ENCODE measurements around the gene RSPO4.

The RSPO4 gene

DNA sequence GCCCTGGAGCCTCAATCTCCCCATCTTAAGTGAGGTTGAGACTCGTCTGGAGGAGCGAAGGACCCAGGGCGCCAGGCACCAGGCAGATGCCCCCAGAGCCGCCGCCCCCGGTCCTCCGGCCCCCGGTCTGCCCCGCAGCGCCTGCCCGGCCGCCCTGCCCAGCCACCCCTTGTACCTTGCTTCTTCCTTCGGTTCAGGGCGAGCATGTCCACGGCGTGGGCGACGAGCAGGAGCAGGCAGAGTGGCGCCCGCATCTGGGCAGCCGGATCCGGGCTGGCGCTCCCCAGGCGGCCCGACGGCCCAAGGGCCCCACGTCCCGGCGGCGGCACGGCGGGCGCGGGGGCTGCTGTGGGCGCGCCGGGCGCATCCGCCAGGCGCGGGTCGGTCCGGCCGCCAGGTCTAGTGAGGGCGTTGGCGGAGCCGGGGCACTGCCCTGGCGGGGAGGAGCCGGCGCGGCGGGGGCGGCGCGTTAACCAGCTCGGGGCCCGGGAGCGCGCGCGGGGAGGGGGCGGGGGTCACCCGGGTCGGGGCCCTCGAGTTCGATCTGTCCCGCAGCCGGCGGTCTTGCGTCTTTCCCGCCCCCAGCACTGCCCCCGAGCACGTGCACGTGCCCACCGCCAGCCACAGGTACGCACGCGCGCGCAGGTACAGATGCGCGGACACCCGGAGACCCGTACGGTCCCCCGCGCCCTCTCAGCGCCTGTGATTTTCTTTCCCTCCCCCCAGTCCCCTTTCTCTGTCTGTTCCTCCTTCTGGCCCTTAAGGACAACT is at the start of gene RSPO4:
TSS of gene RSPO4 (minus strand) at position 401 of the 771 bp plus-strand sequence. CDS start at position 254, 147 bp downstream.
- TF ChIP-seq EZH2 (optimal IDR thresholded peaks at IDR 0.05; ENCODE audit: low read depth, low read length): no peak
- TF ChIP-seq EZH2phosphoT487 (IDR thresholded peaks at IDR 0.05; ENCODE audit: low read length): no peak
- TF ChIP-seq CTCF (IDR thresholded peaks at IDR 0.05; ENCODE audit: low read length): no peak
- Histone ChIP-seq H3K4me3 (ENCODE audit: low read length) (no peak within 1 kb of the TSS), H3K36me3 (replicated peaks; ENCODE audit: insufficient read depth, low read length) (no peaks in the 10 kb centered on the region), H2AFZ (ENCODE audit: low read length) (no peak within 1 kb of the TSS), H3K27me3 (replicated peaks; ENCODE audit: insufficient read depth, low read length) (no peaks in the 10 kb centered on the region), H3K4me2 (ENCODE audit: low read depth, low read length) (no peak within 1 kb of the TSS), H3K27ac (ENCODE audit: low read length) (no peak within 1 kb of the TSS), H3K9me2 (replicated peaks; ENCODE audit: insufficient read depth, low read length) (no peaks in the 10 kb centered on the region), H3K4me1 (ENCODE audit: low read length) (no peaks in the 10 kb centered on the region), H3K9ac (ENCODE audit: low read length) (no peak within 1 kb of the TSS), H4K20me1 (ENCODE audit: insufficient read depth, low read length) (no peaks in the 10 kb centered on the region), H3K9me3 (replicated peaks; ENCODE audit: insufficient read depth, low read length) (no peaks in the 10 kb centered on the region), H3F3A (ENCODE audit: insufficient read depth, low read length) (no peaks in the 10 kb centered on the region), H3K79me2 (ENCODE audit: low read length) (no peaks in the 10 kb centered on the region)
- no peak for DNase-seq

- no peak for DNase-seq
- H2AFZ ChIP-seq (ENCODE audit: low read length): no peak overlapping the region
Measured at GRCh38 chr20:1050440-1050839, 48.3 kb upstream of the RSPO4 start.

DNA sequence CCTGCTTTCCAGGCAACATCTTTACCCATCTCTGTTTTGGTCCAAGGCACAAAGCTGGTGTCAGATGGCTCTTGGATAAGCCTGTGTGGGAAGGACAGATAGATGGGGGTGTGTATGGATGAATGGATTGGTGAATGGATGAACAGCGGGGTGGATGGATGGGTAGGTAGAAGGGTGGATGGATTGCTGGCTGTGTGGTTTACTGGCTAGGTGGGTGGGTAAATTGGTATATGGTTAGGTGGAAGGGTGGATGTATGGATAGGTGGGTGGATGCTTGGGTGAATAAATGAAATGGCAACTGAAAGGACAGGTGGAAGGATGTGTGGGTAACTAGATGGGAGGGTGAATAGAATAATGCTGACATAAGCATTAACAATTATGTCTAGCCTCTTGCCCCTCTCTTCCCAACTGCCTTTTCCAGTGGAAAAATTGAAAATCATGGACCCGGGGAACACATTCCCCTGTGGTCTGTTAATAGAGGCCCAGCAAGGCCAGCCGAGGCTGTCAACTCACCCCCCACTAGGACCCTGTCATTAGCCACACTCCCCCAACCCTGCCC is 43.8 kb upstream of the RSPO4 start:
- DNase-seq: no peak

More at GRCh38 chr20:1050440-1050839, 48.3 kb upstream of the RSPO4 start:
- no peak overlapping the region for H3K4me2 ChIP-seq (ENCODE audit: low read depth, low read length)
- H3K4me3 ChIP-seq (ENCODE audit: low read length): no peak overlapping the region
- no peaks in the 10 kb centered on the region for H4K20me1 ChIP-seq (ENCODE audit: insufficient read depth, low read length)
- no peaks in the 10 kb centered on the region for H3F3A ChIP-seq (ENCODE audit: insufficient read depth, low read length)
- no peaks in the 10 kb centered on the region for H3K4me1 ChIP-seq (ENCODE audit: low read length)
- no peaks in the 10 kb centered on the region for H3K9me2 ChIP-seq (replicated peaks; ENCODE audit: insufficient read depth, low read length)
- no peaks in the 10 kb centered on the region for H3K27me3 ChIP-seq (replicated peaks; ENCODE audit: insufficient read depth, low read length)
- TF ChIP-seq EZH2phosphoT487 (IDR thresholded peaks at IDR 0.05; ENCODE audit: low read length) (no peak), CTCF (IDR thresholded peaks at IDR 0.05; ENCODE audit: low read length) (no peak), EZH2 (optimal IDR thresholded peaks at IDR 0.05; ENCODE audit: low read depth, low read length) (no peak)
- no peaks in the 10 kb centered on the region for H3K9me3 ChIP-seq (replicated peaks; ENCODE audit: insufficient read depth, low read length)
- H3K27ac ChIP-seq (ENCODE audit: low read length): no peak overlapping the region
- H3K36me3 ChIP-seq (replicated peaks; ENCODE audit: insufficient read depth, low read length): no peaks in the 10 kb centered on the region
- no peak overlapping the region for H3K9ac ChIP-seq (ENCODE audit: low read length)
- H3K79me2 ChIP-seq (ENCODE audit: low read length): no peaks in the 10 kb centered on the region

More for the DNA sequence above, 43.8 kb upstream of the RSPO4 start:
- Histone ChIP-seq H3K27me3 (replicated peaks; ENCODE audit: insufficient read depth, low read length) (no peaks in the 10 kb centered on the region), H3K79me2 (ENCODE audit: low read length) (no peaks in the 10 kb centered on the region), H2AFZ (ENCODE audit: low read length) (no peak overlapping the region), H3K9me2 (replicated peaks; ENCODE audit: insufficient read depth, low read length) (no peaks in the 10 kb centered on the region), H3K4me2 (ENCODE audit: low read depth, low read length) (no peak overlapping the region), H4K20me1 (ENCODE audit: insufficient read depth, low read length) (no peaks in the 10 kb centered on the region), H3K36me3 (replicated peaks; ENCODE audit: insufficient read depth, low read length) (no peaks in the 10 kb centered on the region), H3K9ac (ENCODE audit: low read length) (no peak overlapping the region), H3K27ac (ENCODE audit: low read length) (no peak overlapping the region), H3F3A (ENCODE audit: insufficient read depth, low read length) (no peaks in the 10 kb centered on the region), H3K4me3 (ENCODE audit: low read length) (no peak overlapping the region), H3K9me3 (replicated peaks; ENCODE audit: insufficient read depth, low read length) (no peaks in the 10 kb centered on the region), H3K4me1 (ENCODE audit: low read length) (no peaks in the 10 kb centered on the region)
- no peak for TF ChIP-seq CTCF (IDR thresholded peaks at IDR 0.05; ENCODE audit: low read length)
- no peak for TF ChIP-seq EZH2phosphoT487 (IDR thresholded peaks at IDR 0.05; ENCODE audit: low read length)
- no peak for TF ChIP-seq EZH2 (optimal IDR thresholded peaks at IDR 0.05; ENCODE audit: low read depth, low read length)

All from MM.1S (cell line).